HepG2 (cell line): ENCODE measurements around the gene ARHGAP9. TPM values are rescaled to one million over a fixed set of nuclear protein-coding genes. Genes with fewer than 3 reads are reported as not detected.

ENCODE experiments used
- ATF6 ChIP-seq: sonication (generic); formaldehyde crosslinking; conservative IDR thresholded peaks from 2 replicates; pipeline ENCODE4 v1.4.0; 2020; ENCODE audit warnings: missing genetic modification reagents
- BRD4 ChIP-seq: sonication (generic); formaldehyde crosslinking; IDR thresholded peaks from 2 replicates; pipeline ENCODE4 v1.4.0; 2020; ENCODE audit warnings: missing genetic modification reagents
- ESRRA ChIP-seq: sonication (generic); formaldehyde crosslinking; IDR thresholded peaks from 2 replicates; pipeline ENCODE4 v1.5.1; 2020; ENCODE audit warnings: mild to moderate bottlenecking, low read depth, missing genetic modification reagents
- HNF1A ChIP-seq, 2 experiments: sonication (generic) in 1 of 2; formaldehyde crosslinking in 1 of 2; IDR thresholded peaks; 2 replicates each; pipeline versions ENCODE4 v1.4.0 to v1.6.1; 2016 to 2020; ENCODE audit warnings: borderline replicate concordance in 1 of 2, low read depth in 1 of 2, mild to moderate bottlenecking in 1 of 2, missing genetic modification reagents in 1 of 2
- KDM5B ChIP-seq: sonication (generic); formaldehyde crosslinking; IDR thresholded peaks from 2 replicates; pipeline ENCODE4 v1.4.0; 2020; ENCODE audit warnings: missing genetic modification reagents, mild to moderate bottlenecking, borderline replicate concordance
- MED1 ChIP-seq: sonication (generic); formaldehyde crosslinking; IDR thresholded peaks from 2 replicates; pipeline ENCODE4 v1.4.0; 2020; ENCODE audit warnings: missing genetic modification reagents
- SIN3B ChIP-seq: fragments of 150-350 bp; IDR thresholded peaks from 2 replicates; pipeline ENCODE4 v1.6.1; 2014; ENCODE audit warnings: low read length
- SNAPC5 ChIP-seq: sonication (generic); formaldehyde crosslinking; IDR thresholded peaks from 2 replicates; pipeline ENCODE4 v1.8.1; 2023; ENCODE audit warnings: mild to moderate bottlenecking, missing genetic modification reagents, borderline replicate concordance
- SOX13 ChIP-seq, 3 experiments: fragments of 450-650 bp in 1 of 3; sonication (generic) in 1 of 3; formaldehyde crosslinking in 1 of 3; IDR thresholded peaks in 2 of 3; conservative IDR thresholded peaks in 1 of 3; 2 replicates each; pipeline versions ENCODE4 v1.5.0 to v1.6.1; 2016 to 2020; ENCODE audit warnings: antibody characterized with exemption in 1 of 3, mild to moderate bottlenecking in 1 of 3, missing compliant biosample characterization in 1 of 3, missing genetic modification reagents in 1 of 3, moderate library complexity in 1 of 3
- TSC22D2 ChIP-seq: sonication (generic); formaldehyde crosslinking; IDR thresholded peaks from 2 replicates; pipeline ENCODE4 v1.5.1; 2020; ENCODE audit warnings: missing genetic modification reagents, mild to moderate bottlenecking, borderline replicate concordance
- ZMAT3 ChIP-seq: sonication (generic); formaldehyde crosslinking; conservative IDR thresholded peaks from 2 replicates; pipeline ENCODE4 v1.7.0; 2021; ENCODE audit warnings: missing genetic modification reagents
- ZNF143 ChIP-seq: sonication (generic); formaldehyde crosslinking; IDR thresholded peaks from 2 replicates; pipeline ENCODE4 v1.4.0; 2020; ENCODE audit warnings: missing genetic modification reagents
- ZNF234 ChIP-seq: sonication (generic); formaldehyde crosslinking; conservative IDR thresholded peaks from 2 replicates; pipeline ENCODE4 v1.5.1; 2020; ENCODE audit warnings: mild to moderate bottlenecking, missing genetic modification reagents
- ZNF263 ChIP-seq: sonication (generic); formaldehyde crosslinking; IDR thresholded peaks from 2 replicates; pipeline ENCODE4 v1.4.0; 2020; ENCODE audit warnings: missing genetic modification reagents
- ZNF782 ChIP-seq: sonication (generic); formaldehyde crosslinking; IDR thresholded peaks from 2 replicates; pipeline ENCODE4 v1.4.0; 2020; ENCODE audit warnings: missing genetic modification reagents, mild to moderate bottlenecking, borderline replicate concordance
- ZNF839 ChIP-seq: sonication (generic); formaldehyde crosslinking; IDR thresholded peaks from 2 replicates; pipeline ENCODE4 v1.4.0; 2020; ENCODE audit warnings: missing genetic modification reagents, mild to moderate bottlenecking, borderline replicate concordance
- polyA plus RNA-seq, 8 experiments: library from polyadenylated mRNA; depleted of rRNA in 3 of 8; stranded (reverse) in 7 of 8; unstranded in 1 of 8; fragments of >200 nt; fragmentation: Illumina TruSeq in 4 of 8; extraction: Trizol in 4 of 8; gene quantifications; 2 replicates each; pipeline versions ENCODE4 v1.2.1 to v1.2.3, GENCODE V29; 2011 to 2016; ENCODE audit warnings: low read depth in 4 of 8, missing spikeins in 1 of 8, mixed read lengths in 1 of 8; ENCODE audit not compliant: insufficient read depth in 1 of 8
- total RNA-seq, 5 experiments: library from RNA; depleted of rRNA; stranded (reverse); fragments of >200 nt; fragmentation: Illumina TruSeq; extraction: Trizol; gene quantifications; 2 replicates each; pipeline ENCODE4 v1.2.3, GENCODE V29; 2016; ENCODE audit warnings: low read depth in 1 of 5
- TF ChIP-seq, protein P1 (sequence below): sonication (generic); formaldehyde crosslinking; IDR thresholded peaks from 2 replicates; pipeline ENCODE4 v1.5.0; 2020; ENCODE audit warnings: missing genetic modification reagents

Gene ARHGAP9
- total and polyA plus RNA-seq, 2 of the 13 experiments (the other 11 are each of a cell fraction or from before 2014, with no cell fraction given): 0.18 to 1.2 TPM

DNA sequence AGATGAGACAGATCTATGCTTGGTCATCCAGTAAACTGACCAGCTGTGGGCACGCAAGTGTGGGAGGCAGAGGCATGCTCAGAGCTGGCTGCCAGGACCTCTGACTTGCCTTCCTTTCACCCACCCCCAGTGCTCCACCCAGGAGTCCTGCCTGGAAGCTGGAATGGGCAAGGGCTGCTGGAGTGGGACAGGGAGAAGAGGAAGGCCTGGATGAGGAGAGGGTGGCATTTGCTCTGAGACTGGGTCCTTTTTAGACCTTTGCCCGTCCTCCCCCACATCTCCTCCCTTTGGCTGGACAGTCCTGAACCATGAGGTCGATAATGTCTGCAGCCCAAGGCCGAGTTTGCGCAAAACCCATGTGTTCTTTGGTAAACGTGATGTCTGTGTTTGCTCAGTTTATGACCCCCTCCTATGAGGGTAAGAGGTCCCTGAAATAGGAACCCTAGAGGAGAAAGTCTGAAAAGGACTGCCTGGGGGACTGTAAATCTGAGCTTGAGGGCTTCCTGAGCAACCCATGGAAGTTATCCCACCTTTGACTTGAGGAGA lies 28.4 kb downstream of the ARHGAP9 start (continued):
- TF ChIP-seq ATF6 (CRISPR knock-in tag) (0 out of 2 replicates have a peak, but pooled peaks have one; percentile 87), MED1 (CRISPR knock-in tag) (peak; percentile 96), TSC22D2 (CRISPR knock-in tag) (no peak), ZMAT3 (CRISPR knock-in tag) (peak; percentile 80; the same call in 1 of the 2 replicates), HNF1A (IDR thresholded peaks at IDR 0.05; ENCODE audit: low read depth) (peak; percentile 68; the same call in 1 of the 2 replicates), HNF1A (CRISPR knock-in tag; IDR thresholded peaks at IDR 0.05; ENCODE audit: borderline replicate concordance) (peak; percentile 90), ZNF234 (no peak), ESRRA (peak; percentile 93), SNAPC5 (CRISPR knock-in tag) (0 out of 2 replicates have a peak, but pooled peaks have one; percentile 58), KDM5B (CRISPR knock-in tag) (peak; percentile 79; the same call in 1 of the 2 replicates), ZNF143 (no peak), ZNF782 (CRISPR knock-in tag) (peak; percentile 96; the same call in 1 of the 2 replicates), SIN3B (no peak), BRD4 (CRISPR knock-in tag) (peak; percentile 65; the same call in 1 of the 2 replicates), ZNF839 (CRISPR knock-in tag) (0 out of 2 replicates have a peak, but pooled peaks have one; percentile 38), ZNF263 (CRISPR knock-in tag) (peak; percentile 92), SOX13 (IDR thresholded peaks at IDR 0.05) (peak; percentile 85), SOX13 (CRISPR knock-in tag; conservative IDR thresholded peaks at IDR 0.05 in 1 of 2, IDR thresholded peaks at IDR 0.05 in 1 of 2) (peak in 1 of 2 experiments; percentile 91; a peak in 2 of 4 replicates)
- TF ChIP-seq, protein P1, sequence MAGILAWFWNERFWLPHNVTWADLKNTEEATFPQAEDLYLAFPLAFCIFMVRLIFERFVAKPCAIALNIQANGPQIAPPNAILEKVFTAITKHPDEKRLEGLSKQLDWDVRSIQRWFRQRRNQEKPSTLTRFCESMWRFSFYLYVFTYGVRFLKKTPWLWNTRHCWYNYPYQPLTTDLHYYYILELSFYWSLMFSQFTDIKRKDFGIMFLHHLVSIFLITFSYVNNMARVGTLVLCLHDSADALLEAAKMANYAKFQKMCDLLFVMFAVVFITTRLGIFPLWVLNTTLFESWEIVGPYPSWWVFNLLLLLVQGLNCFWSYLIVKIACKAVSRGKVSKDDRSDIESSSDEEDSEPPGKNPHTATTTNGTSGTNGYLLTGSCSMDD: no peak
